ENCODE data around the gene LCLAT1.

DNA sequence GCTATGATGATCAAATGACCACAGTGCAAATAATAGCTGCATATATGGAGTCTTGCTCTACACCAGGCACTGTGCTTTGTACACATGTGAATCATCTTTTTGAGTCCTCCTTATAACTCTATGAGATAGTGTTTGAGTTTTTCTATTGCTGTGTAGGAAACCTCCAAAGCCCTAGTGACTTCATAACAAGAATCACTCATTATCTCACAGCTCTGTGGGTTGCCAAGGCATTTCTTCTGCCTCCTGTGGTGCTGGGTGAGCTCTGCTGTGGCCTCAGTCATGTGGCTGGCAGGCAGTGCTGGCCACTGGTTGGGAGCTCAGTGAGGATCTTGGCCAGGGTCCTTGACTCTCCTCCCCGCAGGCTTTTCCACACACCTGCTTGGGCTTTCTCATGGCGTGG lies 206.8 kb downstream of the LCLAT1 start:
- TF ChIP-seq, protein P1, sequence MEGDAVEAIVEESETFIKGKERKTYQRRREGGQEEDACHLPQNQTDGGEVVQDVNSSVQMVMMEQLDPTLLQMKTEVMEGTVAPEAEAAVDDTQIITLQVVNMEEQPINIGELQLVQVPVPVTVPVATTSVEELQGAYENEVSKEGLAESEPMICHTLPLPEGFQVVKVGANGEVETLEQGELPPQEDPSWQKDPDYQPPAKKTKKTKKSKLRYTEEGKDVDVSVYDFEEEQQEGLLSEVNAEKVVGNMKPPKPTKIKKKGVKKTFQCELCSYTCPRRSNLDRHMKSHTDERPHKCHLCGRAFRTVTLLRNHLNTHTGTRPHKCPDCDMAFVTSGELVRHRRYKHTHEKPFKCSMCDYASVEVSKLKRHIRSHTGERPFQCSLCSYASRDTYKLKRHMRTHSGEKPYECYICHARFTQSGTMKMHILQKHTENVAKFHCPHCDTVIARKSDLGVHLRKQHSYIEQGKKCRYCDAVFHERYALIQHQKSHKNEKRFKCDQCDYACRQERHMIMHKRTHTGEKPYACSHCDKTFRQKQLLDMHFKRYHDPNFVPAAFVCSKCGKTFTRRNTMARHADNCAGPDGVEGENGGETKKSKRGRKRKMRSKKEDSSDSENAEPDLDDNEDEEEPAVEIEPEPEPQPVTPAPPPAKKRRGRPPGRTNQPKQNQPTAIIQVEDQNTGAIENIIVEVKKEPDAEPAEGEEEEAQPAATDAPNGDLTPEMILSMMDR (conservative IDR thresholded peaks at IDR 0.05 in 1 of 2, IDR thresholded peaks at IDR 0.05 in 1 of 2; ENCODE audit: extremely low read depth in 1 of 2, insufficient read depth in 1 of 2, low read depth in 1 of 2, low read length in 2 of 2) = no peak
- no peak for TF ChIP-seq EZH2 (IDR thresholded peaks at IDR 0.05; ENCODE audit: borderline replicate concordance, low read length)

All from mammary epithelial cell (primary cell).